Midbrain (tissue), 1 donor: ENCODE measurements around the gene MPV17.
A peak's percentile ranks its signal among the peaks of the same experiment; 100 is the strongest.

Experiments
- DNase-seq: peaks from one replicate; lab custom pipeline; 2025; lab: John Stamatoyannopoulos, UW

Gene MPV17

GRCh38 chr2:27264753-27265535 lies 58.0 kb downstream of the MPV17 start:
- DNase-seq: peak; percentile 24

- DNase-seq: no peak
Observed at GRCh38 chr2:27264253-27264752, 58.6 kb downstream of the MPV17 start.

- DNase-seq: no peak
Observed at GRCh38 chr2:27263287-27264252, 59.3 kb downstream of the MPV17 start.

GRCh38 chr2:27262379-27263286 lies 60.3 kb downstream of the MPV17 start, which contains the start of gene SLC30A3:
SLC30A3 (minus strand) TSS chr2:27263047; CDS start chr2:27262906, 141 bp downstream.
- DNase-seq: peak; percentile 11

- no peak for DNase-seq
Observed at GRCh38 chr2:27261926-27262298, 61.0 kb downstream of the MPV17 start.

GRCh38 chr2:27261241-27261925 lies 61.5 kb downstream of the MPV17 start:
- DNase-seq: no peak
